Psoas muscle (tissue), 8 donors: ENCODE results near the gene RCOR2. TPM values are rescaled to one million over a fixed set of nuclear protein-coding genes. Genes with fewer than 3 reads are reported as not detected.

Experiments used
- ATAC-seq, 4 donors: fragments of 200-7000 bp; cut with Tn5 transposase; one replicate each; pipeline ENCODE4 v1.9.1; 2020; ENCODE audit warnings: moderate library complexity in 3 of 4, mild to moderate bottlenecking in 2 of 4
- DNase-seq, 2 donors: peaks; one replicate each; pipeline ENCODE4 v3.0.0-alpha.2; 2020
- H3K27ac ChIP-seq: fragments of 200-600 bp; one replicate; pipeline ENCODE4 v1.8.0; 2022
- H3K27me3 ChIP-seq, 3 donors: fragments of 200-600 bp in 1 of 3; one replicate each; pipeline versions ENCODE4 v1.6.1 to v1.8.0; 2013 to 2022; ENCODE audit warnings: low read length in 2 of 3, mild to moderate bottlenecking in 2 of 3, moderate library complexity in 1 of 3; ENCODE audit not compliant: insufficient read depth in 3 of 3
- H3K36me3 ChIP-seq, 2 donors: fragments of 200-600 bp in 1 of 2; one replicate each; pipeline versions ENCODE4 v1.6.1 to v1.8.0; 2013 to 2022; ENCODE audit warnings: low read depth in 1 of 2, mild to moderate bottlenecking in 1 of 2, moderate library complexity in 1 of 2; ENCODE audit not compliant: insufficient read depth in 1 of 2
- H3K4me1 ChIP-seq: fragments of 200-600 bp; one replicate; pipeline ENCODE4 v1.8.0; 2022
- H3K4me3 ChIP-seq: fragments of 200-600 bp; one replicate; pipeline ENCODE4 v1.8.0; 2022; ENCODE audit warnings: mild to moderate bottlenecking
- H3K9me3 ChIP-seq: fragments of 200-600 bp; one replicate; pipeline ENCODE4 v1.8.0; 2022
- WGBS, 3 donors: extraction: QIAGEN DNeasy Blood & Tissue Kit; methylation state at CpG; one replicate each; pipeline versions ENCODE4 v1.1.6 to v1.1.7; 2013; 5-methylcytosine and 5-hydroxymethylcytosine counted together
- intact Hi-C, 2 donors: fragments of 100-400 bp; cut with DNase I; formaldehyde crosslinking; loops; one replicate each; pipeline versions ENCODE4 v1.11.0 to v1.14.2; 2022
- polyA plus RNA-seq, 3 donors: library from polyadenylated mRNA; stranded (reverse); fragments of 200-250 nt; gene quantifications; one replicate each; pipeline ENCODE4 v1.2.3, GENCODE V29; 2013
- total RNA-seq, 4 donors: library from RNA; stranded (reverse); fragmentation: NEBNext Ultra II Directional in 2 of 4; extraction: Animal tissue kit (Norgen Biotek cat#: 25700) in 2 of 4; gene quantifications; one replicate each; pipeline versions ENCODE4 v1.2.1 to v1.2.4, GENCODE V29; 2021 to 2023
- TF ChIP-seq, protein P1 (sequence below): fragments of 200-600 bp; IDR thresholded peaks from one replicate; pipeline ENCODE4 v1.8.0; 2022; ENCODE audit warnings: antibody characterized with exemption
- donor health status: healthy with polysubstance abuse.
- donor health status: DM: no; HTN: no; CAD: no; lungs with moderate emphysema.
- donor health status: Bipolar disorder and iron deficiency.
- donor health status: healthy.
- donor health status: DM: yes; HTN: yes; CAD: no.
- donor health status: DM: no; HTN: no; CAD: no.
- donor health status: DM: no; HTN: no; CAD: no.
- donor health status: DM: yes; HTN: yes; CAD: no.

Gene RCOR2
- total and polyA plus RNA-seq, 7 donors = 0.07 to 2.1 (median 0.66) TPM

DNA sequence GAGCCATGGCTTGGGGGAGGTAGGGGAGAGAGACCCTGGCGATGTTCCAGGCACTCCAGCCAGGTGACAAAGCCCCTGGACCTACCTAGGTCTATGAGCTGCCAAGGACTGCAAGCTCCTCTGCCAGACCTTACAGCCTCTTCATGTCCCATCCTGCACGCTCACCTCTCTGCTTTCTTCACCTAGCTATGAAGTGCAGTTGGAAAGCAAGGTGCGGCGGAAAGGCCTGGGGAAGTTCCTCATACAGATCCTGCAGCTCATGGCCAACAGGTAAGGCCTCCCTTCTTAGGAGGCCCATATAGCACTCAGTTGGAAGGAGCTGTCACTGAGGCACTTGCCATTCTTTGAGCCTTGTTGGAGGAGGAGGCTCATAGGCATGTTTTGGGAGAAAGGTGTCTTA lies 35.6 kb upstream of the RCOR2 start:
- H3K36me3 ChIP-seq = peaks cover 3 to 69% of the 10 kb centered on the region in 2 donors

DNA sequence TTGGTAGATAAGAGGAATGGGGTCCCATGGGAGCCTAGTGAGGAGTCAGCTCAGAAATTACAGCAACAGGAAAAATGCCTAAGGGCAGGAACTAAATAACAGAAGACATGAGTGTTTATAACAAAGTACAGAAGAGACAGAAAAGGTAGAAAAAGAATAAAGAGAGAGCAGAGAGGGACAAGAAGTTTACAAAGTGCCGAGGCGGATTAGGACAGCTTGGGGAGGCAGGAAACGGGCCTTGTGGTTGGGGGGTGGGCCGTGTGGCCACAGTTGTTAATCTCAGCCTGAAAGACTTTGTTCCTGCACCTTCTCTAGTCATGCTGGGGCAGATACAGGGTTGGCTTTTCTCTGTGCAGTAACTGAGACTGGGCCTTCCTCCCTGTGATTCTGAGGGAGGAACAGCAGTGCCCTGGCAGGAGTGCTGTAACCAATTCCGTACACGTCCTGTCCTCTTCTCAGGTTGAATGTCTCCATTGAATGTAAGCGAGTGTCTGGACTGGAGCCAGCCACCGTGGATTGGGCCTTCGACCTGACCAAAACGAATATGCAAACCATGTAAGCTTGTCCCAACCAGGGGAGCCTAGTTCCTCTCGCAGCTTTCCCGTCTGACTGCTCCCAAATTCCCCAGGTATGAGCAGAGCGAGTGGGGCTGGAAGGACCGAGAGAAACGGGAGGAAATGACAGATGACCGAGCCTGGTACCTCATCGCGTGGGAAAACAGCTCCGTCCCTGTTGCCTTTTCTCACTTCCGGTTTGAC lies 35.0 kb upstream of the RCOR2 start:
- H3K27ac ChIP-seq = no peak overlapping the region
- no peaks in the 10 kb centered on the region for H3K4me1 ChIP-seq
- no peak for ATAC-seq
- peaks cover 3 to 75% of the 10 kb centered on the region in 2 donors for H3K36me3 ChIP-seq
- WGBS, 3 donors = 83 to 85% (median 83%) methylated on average over 20 of the region's 20 CpGs
- no peak for DNase-seq
- no peak overlapping the region for H3K4me3 ChIP-seq
- TF ChIP-seq, protein P1, sequence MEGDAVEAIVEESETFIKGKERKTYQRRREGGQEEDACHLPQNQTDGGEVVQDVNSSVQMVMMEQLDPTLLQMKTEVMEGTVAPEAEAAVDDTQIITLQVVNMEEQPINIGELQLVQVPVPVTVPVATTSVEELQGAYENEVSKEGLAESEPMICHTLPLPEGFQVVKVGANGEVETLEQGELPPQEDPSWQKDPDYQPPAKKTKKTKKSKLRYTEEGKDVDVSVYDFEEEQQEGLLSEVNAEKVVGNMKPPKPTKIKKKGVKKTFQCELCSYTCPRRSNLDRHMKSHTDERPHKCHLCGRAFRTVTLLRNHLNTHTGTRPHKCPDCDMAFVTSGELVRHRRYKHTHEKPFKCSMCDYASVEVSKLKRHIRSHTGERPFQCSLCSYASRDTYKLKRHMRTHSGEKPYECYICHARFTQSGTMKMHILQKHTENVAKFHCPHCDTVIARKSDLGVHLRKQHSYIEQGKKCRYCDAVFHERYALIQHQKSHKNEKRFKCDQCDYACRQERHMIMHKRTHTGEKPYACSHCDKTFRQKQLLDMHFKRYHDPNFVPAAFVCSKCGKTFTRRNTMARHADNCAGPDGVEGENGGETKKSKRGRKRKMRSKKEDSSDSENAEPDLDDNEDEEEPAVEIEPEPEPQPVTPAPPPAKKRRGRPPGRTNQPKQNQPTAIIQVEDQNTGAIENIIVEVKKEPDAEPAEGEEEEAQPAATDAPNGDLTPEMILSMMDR = no peak
- no peaks in the 10 kb centered on the region for H3K9me3 ChIP-seq
- H3K27me3 ChIP-seq = no peaks in the 10 kb centered on the region
- intact Hi-C loops = no loop called here

More for the DNA sequence above, 35.6 kb upstream of the RCOR2 start:
- ATAC-seq (no peak), DNase-seq (no peak)
- Histone ChIP-seq H3K27me3 (no peaks in the 10 kb centered on the region), H3K27ac (no peak overlapping the region), H3K9me3 (no peaks in the 10 kb centered on the region), H3K4me1 (no peaks in the 10 kb centered on the region), H3K4me3 (no peak overlapping the region)
- 96 to 100% (median 98%) methylated on average over 4 of the region's 4 CpGs for WGBS, 3 donors
- TF ChIP-seq, protein P1 = no peak
- intact Hi-C loops = no loop called here

DNA sequence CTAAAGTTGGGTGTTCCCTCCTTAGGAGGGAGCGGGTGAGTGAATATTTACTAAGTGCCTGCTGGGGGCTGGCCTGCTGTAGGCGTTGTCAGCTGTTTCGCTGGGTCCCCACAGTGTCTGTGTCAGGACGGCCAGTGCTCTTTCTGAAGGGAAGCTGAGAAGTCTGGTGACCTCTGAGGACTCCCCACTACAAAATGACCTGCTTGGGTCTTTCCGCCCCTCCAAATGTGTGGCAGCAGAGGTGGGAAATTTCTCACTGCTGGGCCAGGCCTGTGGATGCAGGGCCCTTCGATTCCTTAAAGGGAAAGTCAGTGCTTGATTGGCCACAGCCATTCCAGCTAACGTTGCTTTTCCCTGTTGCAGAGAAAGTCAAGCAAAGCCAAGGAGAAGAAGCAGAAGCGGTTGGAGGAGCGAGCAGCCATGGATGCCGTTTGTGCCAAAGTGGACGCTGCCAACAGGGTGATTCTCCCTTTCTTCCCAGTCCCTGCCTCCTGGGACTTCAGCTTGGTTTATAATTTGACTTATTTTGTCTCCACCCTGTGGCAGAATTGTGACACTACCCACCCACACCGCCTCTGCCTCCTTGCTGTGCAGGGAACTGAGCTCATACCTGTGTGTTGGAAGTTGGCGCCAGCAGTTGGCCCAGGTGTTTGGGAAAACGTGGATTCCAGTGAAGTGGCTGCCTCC lies 28.7 kb upstream of the RCOR2 start:
- whole genome bisulfite sequencing, 3 donors = 15 to 26% (median 19%) methylated on average over 14 of the region's 14 CpGs

DNA sequence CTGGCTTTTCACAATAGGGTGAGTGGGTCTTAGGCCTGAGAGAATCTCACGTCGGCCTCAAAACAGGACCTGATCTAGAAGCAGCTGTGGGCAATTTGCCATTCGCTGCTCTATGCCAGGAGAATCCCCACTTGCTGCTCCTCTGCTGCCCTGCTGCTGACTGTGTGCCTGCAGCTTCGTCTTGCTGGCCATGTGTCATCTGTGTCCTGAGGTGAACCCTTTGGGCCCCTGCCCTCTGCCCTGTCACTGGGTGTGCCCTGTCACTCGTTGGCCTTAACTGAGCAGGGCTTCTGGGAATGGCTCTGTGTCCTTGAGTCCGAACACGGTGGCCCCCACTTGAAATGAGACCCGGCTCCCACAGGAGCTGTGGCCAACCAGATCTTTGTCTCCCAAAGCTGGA lies 28.0 kb upstream of the RCOR2 start:
- peak; percentile 63 to 91 for DNase-seq
- WGBS, 3 donors = 14 to 25% (median 18%) methylated on average over 8 of the region's 8 CpGs
- H3K4me1 ChIP-seq = peaks cover 27% of the 10 kb centered on the region

More for the DNA sequence above, 28.7 kb upstream of the RCOR2 start:
- H3K4me1 ChIP-seq = peaks cover 22% of the 10 kb centered on the region
- H3K27ac ChIP-seq = peak overlapping the region; percentile 85
- H3K36me3 ChIP-seq = peaks cover 0 to 38% of the 10 kb centered on the region in 2 donors
- no peaks in the 10 kb centered on the region for H3K9me3 ChIP-seq
- peak overlapping the region; percentile 37 for H3K4me3 ChIP-seq
- no peaks in the 10 kb centered on the region for H3K27me3 ChIP-seq
- intact Hi-C loops = loop anchor here (1.0 to 5.0 kb wide), 5 partner anchors 27 to 178 kb away; partner anchors contain the start of genes ZFTA (in 2 of the 2) and MARK2 (in 1 of the 2)
- TF ChIP-seq, protein P1 = peak; percentile 77
- peak; percentile 84 to 92 (median 88) for ATAC-seq
- DNase-seq = peak; percentile 71 to 84

More for the DNA sequence above, 28.0 kb upstream of the RCOR2 start:
- ATAC-seq = peak; percentile 89 to 94 (median 92)
- Histone ChIP-seq H3K27ac (peak overlapping the region; percentile 85), H3K36me3 (peaks cover 0 to 32% of the 10 kb centered on the region in 2 donors), H3K4me3 (peak overlapping the region; percentile 37), H3K27me3 (no peaks in the 10 kb centered on the region), H3K9me3 (no peaks in the 10 kb centered on the region)
- TF ChIP-seq, protein P1 = no peak
- intact Hi-C loops = loop anchor here (2.0 to 5.0 kb wide), 3 partner anchors 26 to 178 kb away; partner anchors contain the start of genes MARK2 (in 1 of the 2) and ZFTA (in 1 of the 2)
